K562 (cell line): ENCODE results near the gene ASRGL1.

Source experiments
- BRD9 ChIP-seq: fragments of 450-650 bp; IDR thresholded peaks from 2 replicates; pipeline ENCODE4 v1.6.1; 2018; ENCODE audit warnings: low read depth; ENCODE audit not compliant: partially characterized antibody
- CBX8 ChIP-seq: fragments of 200-600 bp; sonication (generic); IDR thresholded peaks from 2 replicates; pipeline ENCODE4 v1.6.1; 2012; ENCODE audit warnings: borderline replicate concordance, mixed run types, low read depth, mild to moderate bottlenecking, moderate library complexity, mixed read lengths, low read length, control low read depth, inconsistent platforms; ENCODE audit not compliant: poor library complexity, severe bottlenecking; ENCODE audit errors: extremely low read depth
- ETV6 ChIP-seq, 3 experiments: fragments of 150-350 bp in 1 of 3; sonication (generic) in 1 of 3; formaldehyde crosslinking in 1 of 3; IDR thresholded peaks; 2 replicates each; pipeline versions ENCODE4 v1.6.1 to v1.8.0; 2014 to 2022; ENCODE audit warnings: borderline replicate concordance in 2 of 3, low read depth in 2 of 3, antibody characterized with exemption in 1 of 3, low read length in 1 of 3, mild to moderate bottlenecking in 1 of 3, missing genetic modification reagents in 1 of 3
- PBX2 ChIP-seq, 2 experiments: IDR thresholded peaks in 1 of 2; conservative IDR thresholded peaks in 1 of 2; 2 replicates each; pipeline ENCODE4 v1.6.1; 2016; ENCODE audit warnings: low read depth in 2 of 2, mild to moderate bottlenecking in 1 of 2, missing compliant biosample characterization in 1 of 2, missing genetic modification characterization in 1 of 2, moderate library complexity in 1 of 2
- POLR2A ChIP-seq: fragments of 450-650 bp; conservative IDR thresholded peaks from 2 replicates; pipeline ENCODE4 v1.6.1; 2016
- REST ChIP-seq, 2 experiments: fragments of 450-650 bp; formaldehyde crosslinking in 1 of 2; IDR thresholded peaks; 2 replicates each; pipeline versions ENCODE4 v1.4.0 to v1.6.1; 2014 to 2020; ENCODE audit warnings: mild to moderate bottlenecking in 2 of 2, borderline replicate concordance in 1 of 2, low read depth in 1 of 2
- TFAP4 ChIP-seq: sonication (generic); formaldehyde crosslinking; IDR thresholded peaks from 2 replicates; pipeline ENCODE4 v1.8.0; 2022; ENCODE audit warnings: missing genetic modification reagents, mild to moderate bottlenecking, moderate library complexity, borderline replicate concordance
- ZNF639 ChIP-seq, 2 experiments: fragments of 200-800 bp in 1 of 2; sonication (Bioruptor generic) in 1 of 2; sonication (generic) in 1 of 2; formaldehyde crosslinking in 1 of 2; IDR thresholded peaks in 1 of 2; conservative IDR thresholded peaks in 1 of 2; 2 replicates each; pipeline versions ENCODE4 v1.5.0 to v1.6.1; 2016 to 2020; ENCODE audit warnings: missing compliant biosample characterization in 1 of 2, missing genetic modification characterization in 1 of 2, missing genetic modification reagents in 1 of 2

- no peak for TF ChIP-seq PBX2 (CRISPR knock-in tag; IDR thresholded peaks at IDR 0.05; ENCODE audit: low read depth)
- no peak for TF ChIP-seq PBX2 (tag; conservative IDR thresholded peaks at IDR 0.05; ENCODE audit: low read depth)
- no peak for TF ChIP-seq CBX8
- TF ChIP-seq BRD9 = no peak
- no peak for TF ChIP-seq ZNF639 (CRISPR knock-in tag; conservative IDR thresholded peaks at IDR 0.05 in 1 of 2, IDR thresholded peaks at IDR 0.05 in 1 of 2)
- TF ChIP-seq POLR2A = no peak
- no peak for TF ChIP-seq ETV6 (IDR thresholded peaks at IDR 0.05; ENCODE audit: borderline replicate concordance in 1 of 2, low read depth in 2 of 2, low read length in 1 of 2)
- no peak for TF ChIP-seq ETV6 (CRISPR knock-in tag; IDR thresholded peaks at IDR 0.05; ENCODE audit: borderline replicate concordance)
- TF ChIP-seq REST (IDR thresholded peaks at IDR 0.05; ENCODE audit: borderline replicate concordance) = no peak
- TF ChIP-seq REST (CRISPR knock-in tag; IDR thresholded peaks at IDR 0.05; ENCODE audit: low read depth) = no peak
- no peak for TF ChIP-seq TFAP4 (CRISPR knock-in tag)
Measured at GRCh38 chr11:62435846-62436660, 98.8 kb downstream of the ASRGL1 start.
